ENCODE results near the gene GSTP1. TPM values are rescaled to one million over a fixed set of nuclear protein-coding genes. Genes with fewer than 3 reads are reported as not detected.
"Not testable (repeated sequence)": the region's sequence is repeated elsewhere in the genome, so short reads cannot be mapped to it uniquely, and the experiment has no call there.

The GSTP1 gene
- total RNA-seq, 1 donor from 2014 or later, result 978 TPM

DNA sequence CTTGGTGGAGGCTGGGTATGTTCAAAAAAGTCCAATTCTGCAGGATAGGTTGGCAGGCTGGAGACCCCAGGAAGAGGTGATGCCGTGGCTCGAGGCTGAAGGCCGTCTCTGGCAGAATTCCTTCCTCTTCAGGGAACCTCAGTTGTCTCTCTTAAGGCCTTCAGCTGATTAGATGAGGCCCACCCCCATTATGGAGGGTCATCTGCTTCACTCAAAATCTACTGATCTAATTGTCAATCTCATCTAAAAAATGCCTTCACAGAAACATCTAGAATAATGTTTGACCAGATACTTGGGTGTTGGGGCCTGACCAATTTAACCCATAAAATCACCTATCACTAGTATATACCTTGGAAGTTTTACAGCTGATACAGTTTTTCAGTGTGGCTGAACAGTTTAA is 27.4 kb upstream of the GSTP1 start:
- Mint-ChIP-seq H3K9me3 (ENCODE audit: low read depth) (peaks cover 10% of the 10 kb centered on the region), H3K4me3 (ENCODE audit: low read depth) (no peak overlapping the region), H3K27ac (no peak overlapping the region), H3K4me1 (ENCODE audit: low read depth) (peaks cover 4% of the 10 kb centered on the region), H3K36me3 (ENCODE audit: insufficient read depth) (no peaks in the 10 kb centered on the region), H3K27me3 (peaks cover 3% of the 10 kb centered on the region)
- no peak for DNase-seq (ENCODE audit: low spot score, unreplicated experiment)
- TF ChIP-seq, protein P1, sequence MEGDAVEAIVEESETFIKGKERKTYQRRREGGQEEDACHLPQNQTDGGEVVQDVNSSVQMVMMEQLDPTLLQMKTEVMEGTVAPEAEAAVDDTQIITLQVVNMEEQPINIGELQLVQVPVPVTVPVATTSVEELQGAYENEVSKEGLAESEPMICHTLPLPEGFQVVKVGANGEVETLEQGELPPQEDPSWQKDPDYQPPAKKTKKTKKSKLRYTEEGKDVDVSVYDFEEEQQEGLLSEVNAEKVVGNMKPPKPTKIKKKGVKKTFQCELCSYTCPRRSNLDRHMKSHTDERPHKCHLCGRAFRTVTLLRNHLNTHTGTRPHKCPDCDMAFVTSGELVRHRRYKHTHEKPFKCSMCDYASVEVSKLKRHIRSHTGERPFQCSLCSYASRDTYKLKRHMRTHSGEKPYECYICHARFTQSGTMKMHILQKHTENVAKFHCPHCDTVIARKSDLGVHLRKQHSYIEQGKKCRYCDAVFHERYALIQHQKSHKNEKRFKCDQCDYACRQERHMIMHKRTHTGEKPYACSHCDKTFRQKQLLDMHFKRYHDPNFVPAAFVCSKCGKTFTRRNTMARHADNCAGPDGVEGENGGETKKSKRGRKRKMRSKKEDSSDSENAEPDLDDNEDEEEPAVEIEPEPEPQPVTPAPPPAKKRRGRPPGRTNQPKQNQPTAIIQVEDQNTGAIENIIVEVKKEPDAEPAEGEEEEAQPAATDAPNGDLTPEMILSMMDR (IDR thresholded peaks at IDR 0.05; ENCODE audit: unreplicated experiment), result no peak

DNA sequence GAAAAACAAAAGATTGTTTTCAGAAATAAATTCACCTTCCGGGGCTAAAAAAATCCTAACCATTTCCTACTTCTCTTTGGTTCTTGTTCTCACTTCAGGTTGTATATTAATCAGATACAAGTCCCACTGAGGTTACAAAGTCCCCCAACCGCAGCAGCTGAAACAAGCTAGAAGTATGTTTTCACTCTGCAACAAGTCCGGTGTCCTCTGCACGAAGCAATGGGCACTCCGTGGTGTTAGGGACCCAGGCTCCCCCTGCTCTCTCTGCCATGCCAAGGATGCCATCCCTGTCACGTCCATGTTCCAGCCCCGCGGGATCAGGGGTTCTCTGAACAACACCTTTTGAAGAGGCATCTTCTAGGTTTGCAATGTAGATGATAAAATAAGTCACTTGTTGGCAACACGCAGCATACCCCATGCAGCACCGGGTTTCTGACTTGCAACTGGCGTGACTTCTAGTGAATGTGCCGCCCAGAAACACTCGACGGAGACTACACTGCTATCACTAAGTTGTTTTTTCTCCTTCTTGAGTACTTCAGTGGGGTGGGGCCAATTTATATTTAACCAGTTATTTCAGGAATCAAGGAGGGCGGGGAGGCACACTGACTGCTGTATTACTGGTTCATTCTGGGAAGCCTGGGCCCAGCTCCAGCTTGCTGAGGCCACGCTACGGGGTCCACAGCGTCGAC is 25.4 kb upstream of the GSTP1 start:
- H3K4me3 Mint-ChIP-seq (ENCODE audit: low read depth), result no peak overlapping the region
- no peak for DNase-seq (ENCODE audit: low spot score, unreplicated experiment)
- TF ChIP-seq, protein P1 (IDR thresholded peaks at IDR 0.05; ENCODE audit: unreplicated experiment), result no peak
- peaks cover 10% of the 10 kb centered on the region for H3K4me1 Mint-ChIP-seq (ENCODE audit: low read depth)
- H3K9me3 Mint-ChIP-seq (ENCODE audit: low read depth), result no peaks in the 10 kb centered on the region
- H3K36me3 Mint-ChIP-seq (ENCODE audit: insufficient read depth), result no peaks in the 10 kb centered on the region
- peaks cover 3% of the 10 kb centered on the region for H3K27me3 Mint-ChIP-seq
- no peak overlapping the region for H3K27ac Mint-ChIP-seq

DNA sequence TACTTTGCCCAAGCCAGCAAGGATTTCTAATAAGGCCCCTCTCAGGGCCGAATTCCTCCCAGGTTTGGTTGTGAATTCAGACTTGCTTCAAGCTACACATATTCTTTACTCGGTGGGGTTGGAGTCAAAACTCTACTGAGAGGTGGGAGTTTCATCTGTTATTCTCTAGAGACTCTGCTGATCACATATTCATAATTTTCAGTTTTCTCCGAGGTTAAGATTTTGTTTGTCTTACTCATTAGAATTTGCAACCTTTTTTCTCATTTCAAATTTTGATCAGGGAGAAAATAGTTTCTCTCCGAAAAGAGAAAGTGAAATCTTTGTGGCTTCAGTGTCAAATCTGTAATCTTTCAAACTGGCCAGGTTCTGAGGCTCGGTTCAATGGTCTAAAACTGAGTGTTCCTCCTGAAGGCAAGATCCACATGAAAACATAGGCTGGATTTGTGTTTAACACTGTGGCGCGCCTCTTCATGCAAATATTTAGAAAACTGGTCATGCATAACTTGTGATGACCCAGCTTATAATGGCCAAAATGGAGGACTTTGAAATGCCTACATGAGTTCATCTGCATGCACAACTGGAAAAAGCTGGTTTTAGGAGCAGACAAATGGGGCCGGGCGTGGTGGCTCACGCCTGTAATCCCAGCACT is 21.5 kb upstream of the GSTP1 start:
- no peak overlapping the region for H3K4me3 Mint-ChIP-seq (ENCODE audit: low read depth)
- H3K36me3 Mint-ChIP-seq (ENCODE audit: insufficient read depth), result no peaks in the 10 kb centered on the region
- TF ChIP-seq, protein P1 (IDR thresholded peaks at IDR 0.05; ENCODE audit: unreplicated experiment), result no peak
- H3K4me1 Mint-ChIP-seq (ENCODE audit: low read depth), result peaks cover 10% of the 10 kb centered on the region
- DNase-seq (ENCODE audit: low spot score, unreplicated experiment), result no peak
- no peaks in the 10 kb centered on the region for H3K9me3 Mint-ChIP-seq (ENCODE audit: low read depth)
- no peak overlapping the region for H3K27ac Mint-ChIP-seq
- H3K27me3 Mint-ChIP-seq, result peaks cover 4% of the 10 kb centered on the region

DNA sequence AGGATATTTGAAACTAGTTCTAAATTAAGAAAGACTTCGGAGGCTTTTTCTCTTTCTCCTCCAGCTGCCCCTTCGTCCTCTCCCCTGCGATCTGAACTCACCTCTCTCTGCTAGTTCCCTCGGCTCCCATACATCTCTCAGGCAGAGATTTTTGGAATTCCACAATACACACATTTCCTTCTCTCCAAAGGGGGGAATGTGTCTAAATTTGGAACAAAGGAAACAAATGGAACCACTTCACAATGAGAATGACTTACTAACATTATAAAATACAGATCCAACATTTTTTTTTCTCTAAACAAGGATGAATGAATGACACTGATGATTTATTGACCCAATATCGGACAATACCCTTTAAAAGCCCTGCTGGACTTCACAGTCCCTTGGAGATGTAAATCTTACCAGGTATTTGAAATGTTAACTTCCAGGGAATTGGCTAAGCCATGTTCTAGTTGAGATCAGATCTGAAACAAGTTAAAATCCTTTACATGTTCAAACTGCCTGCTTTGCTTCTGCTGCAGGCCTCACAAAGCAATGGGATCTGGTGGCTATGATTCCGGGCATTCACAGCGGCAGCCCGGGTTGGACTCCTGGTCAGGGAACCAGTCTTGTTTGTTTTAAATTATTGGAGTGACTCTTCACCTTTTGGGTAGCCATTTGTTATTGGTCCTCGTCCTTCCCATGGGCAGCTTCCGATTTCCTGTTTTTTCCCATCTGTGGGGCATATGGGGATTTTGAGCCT is 20.5 kb upstream of the GSTP1 start:
- no peaks in the 10 kb centered on the region for H3K36me3 Mint-ChIP-seq (ENCODE audit: insufficient read depth)
- H3K27me3 Mint-ChIP-seq, result peaks cover 4% of the 10 kb centered on the region
- DNase-seq (ENCODE audit: low spot score, unreplicated experiment), result no peak
- H3K9me3 Mint-ChIP-seq (ENCODE audit: low read depth), result no peaks in the 10 kb centered on the region
- no peak overlapping the region for H3K27ac Mint-ChIP-seq
- TF ChIP-seq, protein P1 (IDR thresholded peaks at IDR 0.05; ENCODE audit: unreplicated experiment), result no peak
- peaks cover 8% of the 10 kb centered on the region for H3K4me1 Mint-ChIP-seq (ENCODE audit: low read depth)
- no peak overlapping the region for H3K4me3 Mint-ChIP-seq (ENCODE audit: low read depth)

DNA sequence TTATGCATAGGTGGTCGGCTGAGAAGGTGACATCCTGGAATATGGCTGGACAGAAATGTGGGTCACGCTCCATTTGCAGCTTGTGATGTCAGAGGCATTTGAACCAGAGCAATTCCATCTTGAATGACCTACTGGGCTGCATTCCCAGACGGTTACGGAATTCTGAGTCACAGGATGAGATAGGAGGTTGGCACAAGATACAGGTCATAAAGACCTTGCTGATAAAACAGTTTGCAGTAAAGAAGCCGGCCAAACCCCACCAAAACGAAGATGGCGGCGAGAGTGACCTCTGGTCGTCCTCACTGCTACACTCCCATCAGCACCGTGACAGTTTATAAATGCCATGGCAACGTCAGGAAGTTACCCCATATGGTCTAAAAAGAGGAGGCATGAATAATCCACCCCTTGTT is 19.9 kb upstream of the GSTP1 start:
- not testable (repeated sequence) for H3K9me3 Mint-ChIP-seq (ENCODE audit: low read depth); H3K36me3 Mint-ChIP-seq (ENCODE audit: insufficient read depth); H3K4me3 Mint-ChIP-seq (ENCODE audit: low read depth); H3K27ac Mint-ChIP-seq; H3K4me1 Mint-ChIP-seq (ENCODE audit: low read depth); H3K27me3 Mint-ChIP-seq; DNase-seq (ENCODE audit: low spot score, unreplicated experiment)

All from progenitor cell of endocrine pancreas (in vitro differentiated cells).